ENCODE results near the gene UMAD1.

UMAD1 gene

DNA sequence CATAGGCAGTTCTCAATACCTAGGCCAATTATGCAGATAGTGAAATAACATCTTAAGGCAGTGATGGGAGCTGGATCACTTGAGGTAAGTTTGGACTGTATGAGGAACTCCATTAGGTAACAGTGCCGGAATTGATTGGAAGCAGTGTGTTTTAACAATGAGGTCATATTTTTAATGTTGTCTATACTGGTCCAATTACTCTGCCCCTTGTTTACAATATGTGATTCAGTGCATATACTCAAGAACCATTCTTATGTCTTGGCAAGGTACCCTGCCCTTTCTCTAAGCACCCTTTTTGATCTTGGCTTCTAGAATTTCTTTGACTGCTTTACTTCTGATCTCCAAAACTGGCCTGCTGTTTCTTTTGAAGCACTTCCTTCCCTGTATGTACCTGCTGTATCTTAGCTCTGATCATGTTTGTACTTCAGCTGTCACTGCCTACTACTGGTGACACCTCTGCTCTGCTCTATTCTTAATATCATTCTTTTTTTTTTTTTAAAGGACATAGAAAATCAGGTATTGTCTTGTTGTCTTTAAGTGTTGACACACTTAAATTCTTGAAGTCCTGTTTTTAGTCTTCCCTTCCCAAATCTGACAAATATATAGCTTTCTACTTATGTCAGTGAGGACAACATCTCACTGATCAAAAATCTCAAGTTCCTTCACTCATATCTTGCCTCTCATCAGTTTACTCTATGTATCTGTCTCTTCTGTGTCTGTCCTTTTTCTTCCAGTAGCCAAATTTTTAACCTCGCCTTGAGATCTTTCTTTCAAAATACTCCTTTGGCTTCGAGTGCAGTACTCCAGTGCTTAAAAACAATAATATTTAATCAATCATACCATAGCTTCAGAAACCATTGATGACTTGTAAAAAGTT, 124.2 kb downstream of the UMAD1 start:
- DNase-seq (no peak), ATAC-seq (ENCODE audit: insufficient read depth, low read depth) (peak; percentile 42; the same call in 2 of the 3 replicates)
- H3K27ac ChIP-seq (ENCODE audit: low read length): 0 out of 2 replicates have a peak overlapping the region, but pooled peaks have one; percentile 3
- no peaks in the 10 kb centered on the region for H3K27me3 ChIP-seq (ENCODE audit: insufficient read depth, low read length, poor library complexity)
- peaks cover 36% of the 10 kb centered on the region for H3K4me1 ChIP-seq (ENCODE audit: insufficient read depth, low read length)
- H3K36me3 ChIP-seq (ENCODE audit: insufficient read depth, low read length): no peaks in the 10 kb centered on the region
- H3K4me3 ChIP-seq (ENCODE audit: low read depth in 1 of 2, low read length in 2 of 2): no peak overlapping the region
- no peak for TF ChIP-seq EZH2 (IDR thresholded peaks at IDR 0.05; ENCODE audit: borderline replicate concordance, low read depth, low read length, severe bottlenecking)
- TF ChIP-seq, protein P1, sequence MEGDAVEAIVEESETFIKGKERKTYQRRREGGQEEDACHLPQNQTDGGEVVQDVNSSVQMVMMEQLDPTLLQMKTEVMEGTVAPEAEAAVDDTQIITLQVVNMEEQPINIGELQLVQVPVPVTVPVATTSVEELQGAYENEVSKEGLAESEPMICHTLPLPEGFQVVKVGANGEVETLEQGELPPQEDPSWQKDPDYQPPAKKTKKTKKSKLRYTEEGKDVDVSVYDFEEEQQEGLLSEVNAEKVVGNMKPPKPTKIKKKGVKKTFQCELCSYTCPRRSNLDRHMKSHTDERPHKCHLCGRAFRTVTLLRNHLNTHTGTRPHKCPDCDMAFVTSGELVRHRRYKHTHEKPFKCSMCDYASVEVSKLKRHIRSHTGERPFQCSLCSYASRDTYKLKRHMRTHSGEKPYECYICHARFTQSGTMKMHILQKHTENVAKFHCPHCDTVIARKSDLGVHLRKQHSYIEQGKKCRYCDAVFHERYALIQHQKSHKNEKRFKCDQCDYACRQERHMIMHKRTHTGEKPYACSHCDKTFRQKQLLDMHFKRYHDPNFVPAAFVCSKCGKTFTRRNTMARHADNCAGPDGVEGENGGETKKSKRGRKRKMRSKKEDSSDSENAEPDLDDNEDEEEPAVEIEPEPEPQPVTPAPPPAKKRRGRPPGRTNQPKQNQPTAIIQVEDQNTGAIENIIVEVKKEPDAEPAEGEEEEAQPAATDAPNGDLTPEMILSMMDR (IDR thresholded peaks at IDR 0.05; ENCODE audit: borderline replicate concordance, extremely low read depth, low read length, poor library complexity, severe bottlenecking): peak; percentile 43
- H3K79me2 ChIP-seq (ENCODE audit: insufficient read depth, low read length): no peaks in the 10 kb centered on the region
- H4K20me1 ChIP-seq (ENCODE audit: insufficient read depth, low read length): no peaks in the 10 kb centered on the region
- H3K4me2 ChIP-seq (ENCODE audit: insufficient read depth, low read length): no peak overlapping the region
- no peak overlapping the region for H2AFZ ChIP-seq (ENCODE audit: low read depth, low read length)
- no peaks in the 10 kb centered on the region for H3K9me3 ChIP-seq (ENCODE audit: insufficient read depth, low read length, severe bottlenecking)
- H3K9ac ChIP-seq (ENCODE audit: low read depth, low read length): no peak overlapping the region

DNA sequence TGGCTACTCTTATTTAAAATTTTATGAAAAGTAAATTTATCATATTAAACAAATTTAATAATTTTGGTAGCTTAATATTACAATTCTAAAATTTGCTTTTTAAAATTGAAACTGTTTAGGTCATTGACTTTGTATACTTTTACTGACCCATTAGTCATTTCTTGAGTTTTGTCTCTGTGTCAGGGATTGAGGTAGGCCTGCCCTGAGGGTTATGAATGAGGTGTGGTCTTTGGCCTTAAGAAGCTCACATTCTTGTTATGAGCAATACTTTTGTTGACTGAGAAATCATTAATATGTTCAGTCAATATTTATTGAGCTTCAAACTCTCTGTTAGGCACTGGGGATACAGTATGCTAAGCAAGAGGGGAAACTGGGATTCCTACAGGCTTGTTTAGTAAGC, 124.9 kb downstream of the UMAD1 start:
- TF ChIP-seq EZH2 (IDR thresholded peaks at IDR 0.05; ENCODE audit: borderline replicate concordance, low read depth, low read length, severe bottlenecking): no peak
- TF ChIP-seq, protein P1 (IDR thresholded peaks at IDR 0.05; ENCODE audit: borderline replicate concordance, extremely low read depth, low read length, poor library complexity, severe bottlenecking): no peak
- no peak for DNase-seq
- no peak overlapping the region for H3K4me2 ChIP-seq (ENCODE audit: insufficient read depth, low read length)

DNA sequence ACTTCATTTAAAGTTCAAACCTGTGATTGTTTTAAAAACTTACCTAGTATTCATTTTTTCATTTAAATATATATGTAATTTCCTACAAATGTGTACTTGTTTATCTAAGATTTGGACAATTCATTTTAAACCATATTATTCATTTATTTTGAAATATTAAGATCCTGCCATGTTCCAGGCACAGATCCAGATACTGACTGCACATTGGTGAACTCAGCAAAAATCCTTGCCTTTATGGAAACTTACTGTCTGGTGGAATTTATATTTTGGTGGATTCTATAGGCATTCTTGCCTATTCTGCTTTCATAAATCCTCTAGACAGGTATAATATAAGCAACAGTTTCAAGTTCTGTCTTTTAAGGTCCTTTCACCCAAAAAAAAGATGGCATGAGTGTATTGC, 126.1 kb downstream of the UMAD1 start:
- ATAC-seq (ENCODE audit: insufficient read depth, low read depth) (no peak), DNase-seq (no peak)
- no peak overlapping the region for H3K9ac ChIP-seq (ENCODE audit: low read depth, low read length)
- no peaks in the 10 kb centered on the region for H4K20me1 ChIP-seq (ENCODE audit: insufficient read depth, low read length)
- H3K79me2 ChIP-seq (ENCODE audit: insufficient read depth, low read length): no peaks in the 10 kb centered on the region
- TF ChIP-seq EZH2 (IDR thresholded peaks at IDR 0.05; ENCODE audit: borderline replicate concordance, low read depth, low read length, severe bottlenecking): no peak
- TF ChIP-seq, protein P1 (IDR thresholded peaks at IDR 0.05; ENCODE audit: borderline replicate concordance, extremely low read depth, low read length, poor library complexity, severe bottlenecking): no peak
- H3K36me3 ChIP-seq (ENCODE audit: insufficient read depth, low read length): no peaks in the 10 kb centered on the region
- H3K4me3 ChIP-seq (ENCODE audit: low read depth in 1 of 2, low read length in 2 of 2): no peak overlapping the region
- H3K9me3 ChIP-seq (ENCODE audit: insufficient read depth, low read length, severe bottlenecking): no peaks in the 10 kb centered on the region
- no peak overlapping the region for H2AFZ ChIP-seq (ENCODE audit: low read depth, low read length)
- H3K27ac ChIP-seq (ENCODE audit: low read length): no peak overlapping the region
- H3K27me3 ChIP-seq (ENCODE audit: insufficient read depth, low read length, poor library complexity): no peaks in the 10 kb centered on the region
- H3K4me1 ChIP-seq (ENCODE audit: insufficient read depth, low read length): peaks cover 24% of the 10 kb centered on the region
- no peak overlapping the region for H3K4me2 ChIP-seq (ENCODE audit: insufficient read depth, low read length)

More for the DNA sequence above, 124.9 kb downstream of the UMAD1 start:
- no peaks in the 10 kb centered on the region for H3K9me3 ChIP-seq (ENCODE audit: insufficient read depth, low read length, severe bottlenecking)
- no peak for ATAC-seq (ENCODE audit: insufficient read depth, low read depth)
- no peak overlapping the region for H2AFZ ChIP-seq (ENCODE audit: low read depth, low read length)
- H3K27me3 ChIP-seq (ENCODE audit: insufficient read depth, low read length, poor library complexity): no peaks in the 10 kb centered on the region
- H3K4me1 ChIP-seq (ENCODE audit: insufficient read depth, low read length): peaks cover 36% of the 10 kb centered on the region
- H3K27ac ChIP-seq (ENCODE audit: low read length): no peak overlapping the region
- H3K4me3 ChIP-seq (ENCODE audit: low read depth in 1 of 2, low read length in 2 of 2): no peak overlapping the region
- no peaks in the 10 kb centered on the region for H3K79me2 ChIP-seq (ENCODE audit: insufficient read depth, low read length)
- H3K36me3 ChIP-seq (ENCODE audit: insufficient read depth, low read length): no peaks in the 10 kb centered on the region
- H3K9ac ChIP-seq (ENCODE audit: low read depth, low read length): no peak overlapping the region
- H4K20me1 ChIP-seq (ENCODE audit: insufficient read depth, low read length): no peaks in the 10 kb centered on the region

Measured in DND-41 (cell line).